ENCODE results near the gene SEMA5A.

SEMA5A gene

GRCh38 chr5:9454012-9454481 lies 91.8 kb downstream of the SEMA5A start:
- TF ChIP-seq CTCF (conservative IDR thresholded peaks at IDR 0.05), result no peak
- no peak overlapping the region for H3K27ac ChIP-seq

- H3K27ac ChIP-seq, result no peak overlapping the region
These were observed 92.3 kb downstream of the SEMA5A start for GRCh38 chr5:9453480-9454011.

GRCh38 chr5:9452181-9452580 lies 93.7 kb downstream of the SEMA5A start:
- H3K27ac ChIP-seq, result no peak overlapping the region
- no peak for TF ChIP-seq CTCF (conservative IDR thresholded peaks at IDR 0.05)

More at GRCh38 chr5:9453480-9454011, 92.3 kb downstream of the SEMA5A start:
- TF ChIP-seq CTCF (conservative IDR thresholded peaks at IDR 0.05), result no peak

- TF ChIP-seq CTCF (conservative IDR thresholded peaks at IDR 0.05), result no peak
- H3K27ac ChIP-seq, result no peak overlapping the region
These were observed 94.8 kb downstream of the SEMA5A start for GRCh38 chr5:9451037-9451436.

GRCh38 chr5:9447691-9448090 lies 98.2 kb downstream of the SEMA5A start:
- TF ChIP-seq CTCF (conservative IDR thresholded peaks at IDR 0.05), result no peak
- no peak overlapping the region for H3K27ac ChIP-seq

GRCh38 chr5:9445826-9446388 lies 100.0 kb downstream of the SEMA5A start:
- no peak overlapping the region for H3K27ac ChIP-seq
- no peak for TF ChIP-seq CTCF (conservative IDR thresholded peaks at IDR 0.05)

GRCh38 chr5:9444346-9444745 lies 101.5 kb downstream of the SEMA5A start:
- TF ChIP-seq CTCF (conservative IDR thresholded peaks at IDR 0.05), result no peak

More at GRCh38 chr5:9444346-9444745, 101.5 kb downstream of the SEMA5A start:
- no peak overlapping the region for H3K27ac ChIP-seq

All from VCaP (cell line).